CD4-positive, alpha-beta T cell treated with Interleukin-15 for 1 hour (primary cell): ENCODE data around the gene TBC1D2B.
"Not testable (repeated sequence)": the region's sequence is repeated elsewhere in the genome, so short reads cannot be mapped to it uniquely, and the experiment has no call there.

Source experiments
- DNase-seq: peaks from one replicate; pipeline ENCODE4 v3.0.0-alpha.2; 2020

The TBC1D2B gene

DNA sequence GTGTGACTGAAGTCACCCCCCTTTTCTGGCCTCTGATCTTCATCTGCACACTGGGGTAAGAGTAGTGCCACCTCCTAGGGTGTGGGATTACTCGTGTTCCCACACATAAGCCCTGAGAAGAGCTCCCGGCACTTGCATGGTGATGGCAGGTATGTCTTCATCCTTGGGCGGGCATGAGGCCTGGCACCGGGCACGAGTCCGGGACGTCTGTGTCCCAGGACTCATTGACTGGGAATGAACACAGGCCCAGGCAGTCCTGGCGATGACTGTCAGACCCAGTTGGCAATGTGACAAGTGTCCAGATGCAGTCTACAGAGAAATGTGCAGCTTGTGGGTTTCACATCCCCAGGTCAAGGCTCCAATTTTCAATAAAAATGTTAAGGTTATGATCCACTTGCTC, 78.9 kb downstream of the TBC1D2B start:
- DNase-seq = no peak

DNA sequence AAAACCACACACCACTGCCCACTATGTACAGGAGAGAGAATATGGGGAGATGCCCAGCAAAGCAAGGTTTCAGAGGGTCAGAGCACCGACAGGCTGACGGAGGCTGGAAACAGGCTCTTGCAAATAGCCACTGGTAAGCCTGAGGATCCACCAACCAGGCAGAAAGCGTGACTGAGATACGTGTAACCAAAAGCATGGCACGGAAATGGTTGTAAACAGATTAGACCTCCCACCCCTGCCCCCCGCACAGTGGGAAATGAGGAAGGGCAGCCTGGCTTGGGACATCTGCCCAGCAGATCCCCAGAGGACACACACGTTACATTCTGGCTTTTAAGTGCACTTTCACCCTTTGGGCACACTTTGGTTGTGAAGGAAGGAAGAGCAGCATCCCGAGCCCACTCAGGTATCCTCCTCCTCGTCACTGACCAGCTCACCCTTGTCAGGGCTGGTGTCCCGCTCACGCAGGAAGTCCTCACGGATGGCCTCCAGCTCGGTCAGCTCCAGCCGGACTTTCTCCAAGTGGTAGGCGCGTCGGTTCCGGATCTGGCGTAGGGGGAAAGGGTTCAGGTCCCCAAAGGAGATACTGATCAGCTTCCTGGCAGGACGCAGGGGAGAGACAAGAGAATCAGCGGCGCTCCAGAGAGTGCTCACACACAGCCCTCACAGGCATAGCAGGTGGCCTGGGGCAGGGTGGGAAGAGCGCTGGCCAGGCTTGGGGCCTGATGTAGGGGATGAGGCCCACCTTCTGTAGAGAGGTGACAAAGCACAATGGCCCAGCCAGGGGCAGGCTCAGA, 79.6 kb downstream of the TBC1D2B start:
- not testable (repeated sequence) for DNase-seq

DNA sequence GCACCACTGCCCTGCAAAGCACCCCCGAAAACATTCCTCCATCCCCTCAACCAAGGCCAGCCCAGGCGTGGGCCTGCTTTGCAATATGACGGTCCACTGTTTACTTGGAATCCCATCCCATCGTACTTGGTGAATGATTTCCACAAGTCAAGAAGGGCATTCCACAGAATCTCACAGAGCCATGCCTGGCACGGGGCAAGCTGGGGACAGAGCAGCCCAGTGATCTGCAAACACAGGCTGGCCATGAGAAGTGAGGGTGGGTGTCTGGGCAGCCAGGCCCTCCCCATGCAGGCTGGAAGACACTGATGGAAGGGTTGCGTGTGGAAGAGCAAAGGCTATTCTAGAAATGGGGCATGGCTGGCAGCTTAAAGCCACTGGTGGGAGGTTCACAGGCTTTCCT, 80.3 kb downstream of the TBC1D2B start:
- not testable (repeated sequence) for DNase-seq

DNA sequence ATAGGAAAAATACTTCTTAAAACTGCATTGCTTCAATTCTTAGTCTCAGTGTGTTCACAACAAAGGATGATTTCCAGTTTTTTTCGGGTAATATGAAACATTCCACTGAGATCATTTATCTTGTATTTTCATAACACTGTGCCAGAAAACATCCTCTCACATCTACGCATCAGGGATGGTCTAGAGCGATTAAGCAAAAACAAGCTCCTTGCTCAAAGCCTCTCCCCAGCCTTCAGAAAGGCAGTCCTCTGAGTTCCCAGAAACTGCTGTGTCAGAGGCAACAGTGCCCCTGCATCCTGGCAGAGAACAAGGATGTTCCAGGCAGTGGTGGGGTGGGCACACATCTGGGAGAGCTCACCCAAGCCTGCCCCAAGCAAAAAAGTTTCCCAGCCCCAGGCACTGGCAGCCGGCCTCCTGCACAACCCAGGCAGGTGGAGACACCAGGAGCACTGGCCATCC, 80.8 kb downstream of the TBC1D2B start:
- not testable (repeated sequence) for DNase-seq

DNA sequence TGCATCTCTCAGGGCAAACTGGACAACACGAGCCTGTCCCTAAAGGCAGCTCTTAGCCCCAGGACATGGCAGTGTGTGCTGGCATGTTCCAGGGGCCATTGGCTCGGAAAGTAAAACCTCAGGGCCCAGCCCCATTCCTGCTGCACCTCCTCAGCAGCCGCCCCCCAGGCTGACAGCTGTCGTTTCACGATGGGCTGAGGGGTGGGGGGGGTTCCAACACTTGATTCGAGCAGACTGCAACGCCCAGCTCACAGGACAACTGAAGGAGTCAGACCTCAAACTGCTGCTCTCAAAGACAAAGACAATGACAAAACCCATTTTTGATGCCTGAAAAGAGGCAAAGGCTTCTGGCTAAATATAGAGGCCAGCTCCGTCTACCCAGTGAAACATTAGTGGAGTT, 81.3 kb downstream of the TBC1D2B start:
- DNase-seq = not testable (repeated sequence)

DNA sequence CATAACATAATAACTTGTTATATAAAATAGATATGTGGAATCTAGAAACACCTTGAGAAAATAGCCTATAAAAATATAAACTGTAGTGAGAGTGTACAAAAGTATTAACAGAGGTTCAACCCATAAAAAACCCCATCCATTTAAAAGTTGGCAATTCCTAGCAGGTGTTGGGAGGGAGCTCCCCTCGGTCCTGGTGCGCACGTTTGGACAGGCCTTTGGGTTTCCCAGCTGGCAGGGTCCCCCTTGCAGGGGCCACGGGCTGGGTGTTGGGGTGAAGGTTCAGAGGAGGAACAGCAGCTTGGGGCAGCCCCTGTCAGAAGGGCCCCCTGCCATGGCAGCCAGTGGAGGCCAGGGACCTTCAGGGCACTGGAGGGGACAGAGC, 82.0 kb downstream of the TBC1D2B start:
- DNase-seq = not testable (repeated sequence)

DNA sequence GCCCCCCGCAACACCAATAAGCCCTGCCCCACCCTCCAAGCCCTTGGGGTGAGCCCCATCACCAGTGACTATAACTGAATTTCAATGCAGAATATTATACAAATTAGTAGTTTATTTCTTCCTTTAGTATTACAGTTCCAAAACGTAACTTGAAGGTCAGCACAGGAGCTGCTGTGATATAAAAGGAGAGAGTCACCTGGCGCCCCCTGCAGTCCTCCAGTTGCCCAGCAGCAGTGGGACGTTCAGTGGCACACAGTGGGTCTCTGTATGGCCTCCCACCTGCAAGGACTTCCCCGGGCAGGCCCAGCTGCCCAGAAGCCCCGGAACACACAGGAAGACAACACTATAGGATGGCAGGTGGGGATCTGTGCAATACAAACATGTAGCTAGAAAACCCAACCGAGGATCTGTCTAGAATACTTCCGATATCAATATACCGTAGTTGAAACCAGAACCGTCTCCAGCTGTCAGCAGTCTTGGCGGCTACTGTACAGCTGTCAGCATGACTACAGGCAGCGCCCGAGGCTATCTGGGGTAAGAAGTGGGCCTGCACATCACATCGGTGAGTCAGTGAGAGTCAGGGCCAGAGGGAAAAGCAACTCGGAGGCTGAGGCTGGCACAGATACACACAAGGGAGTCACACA, 82.5 kb downstream of the TBC1D2B start:
- not testable (repeated sequence) for DNase-seq

DNA sequence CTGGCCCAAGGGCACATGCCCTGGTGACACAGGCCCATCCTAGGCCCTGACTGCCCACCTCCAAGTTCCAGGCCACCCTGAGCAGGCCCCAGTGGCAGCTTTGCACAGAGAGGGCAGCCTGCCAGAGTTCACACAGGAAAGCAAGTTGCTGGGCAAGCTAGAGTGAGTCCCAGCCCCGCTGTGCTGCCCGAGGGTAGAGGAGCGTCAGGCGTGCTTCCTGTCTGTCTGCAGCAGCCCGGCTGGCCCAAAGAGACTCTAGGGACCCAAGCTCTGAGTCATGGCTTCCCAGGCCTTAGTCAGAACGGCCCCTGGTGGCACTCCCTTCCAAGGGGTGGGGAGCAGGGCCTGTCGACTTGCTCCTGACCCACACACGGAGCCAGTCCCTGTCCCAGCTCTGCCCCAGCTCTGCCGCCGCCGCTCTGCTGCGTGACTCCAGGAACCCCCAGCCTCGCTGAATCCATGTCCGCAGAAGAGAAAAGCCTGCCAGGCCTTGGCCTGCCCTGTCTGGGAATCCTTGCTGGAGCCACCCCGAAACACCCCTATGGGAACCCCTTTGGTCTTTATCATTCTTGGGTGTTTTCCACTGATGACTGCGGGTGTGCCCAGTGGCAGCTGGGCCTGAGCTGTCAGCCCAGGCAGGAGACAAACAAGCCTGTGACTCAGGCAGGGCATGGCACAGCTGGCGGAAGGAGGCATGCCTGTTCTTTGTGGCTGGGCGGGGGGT, 83.4 kb downstream of the TBC1D2B start:
- peak; percentile 54 for DNase-seq

DNA sequence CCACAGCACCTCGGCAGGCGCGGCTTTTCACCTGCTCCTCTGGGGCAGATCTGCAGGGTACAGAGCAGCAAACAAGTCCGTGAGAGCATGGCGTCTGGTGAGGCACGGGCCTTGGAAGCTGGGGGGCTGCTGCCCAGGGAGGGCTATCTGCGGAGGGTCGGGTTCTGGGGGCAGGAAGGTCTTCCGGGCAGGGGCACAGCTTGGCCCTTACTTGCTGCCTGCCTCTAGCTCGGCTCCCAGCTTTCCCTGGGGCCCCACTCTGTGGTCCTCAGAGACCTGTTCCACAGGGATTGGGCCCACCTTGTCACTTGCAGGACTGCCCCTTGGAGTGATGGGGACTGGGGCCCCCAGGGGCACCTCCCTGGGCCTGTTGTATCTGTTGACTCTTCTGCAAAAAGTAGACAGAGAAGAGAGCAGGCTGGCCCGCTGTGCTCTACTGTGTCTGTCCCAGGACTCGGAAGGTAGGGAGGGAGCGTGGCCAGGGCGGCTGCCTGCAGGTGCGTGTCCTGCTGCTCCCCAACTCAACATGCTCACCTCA, 84.1 kb downstream of the TBC1D2B start:
- no peak for DNase-seq

DNA sequence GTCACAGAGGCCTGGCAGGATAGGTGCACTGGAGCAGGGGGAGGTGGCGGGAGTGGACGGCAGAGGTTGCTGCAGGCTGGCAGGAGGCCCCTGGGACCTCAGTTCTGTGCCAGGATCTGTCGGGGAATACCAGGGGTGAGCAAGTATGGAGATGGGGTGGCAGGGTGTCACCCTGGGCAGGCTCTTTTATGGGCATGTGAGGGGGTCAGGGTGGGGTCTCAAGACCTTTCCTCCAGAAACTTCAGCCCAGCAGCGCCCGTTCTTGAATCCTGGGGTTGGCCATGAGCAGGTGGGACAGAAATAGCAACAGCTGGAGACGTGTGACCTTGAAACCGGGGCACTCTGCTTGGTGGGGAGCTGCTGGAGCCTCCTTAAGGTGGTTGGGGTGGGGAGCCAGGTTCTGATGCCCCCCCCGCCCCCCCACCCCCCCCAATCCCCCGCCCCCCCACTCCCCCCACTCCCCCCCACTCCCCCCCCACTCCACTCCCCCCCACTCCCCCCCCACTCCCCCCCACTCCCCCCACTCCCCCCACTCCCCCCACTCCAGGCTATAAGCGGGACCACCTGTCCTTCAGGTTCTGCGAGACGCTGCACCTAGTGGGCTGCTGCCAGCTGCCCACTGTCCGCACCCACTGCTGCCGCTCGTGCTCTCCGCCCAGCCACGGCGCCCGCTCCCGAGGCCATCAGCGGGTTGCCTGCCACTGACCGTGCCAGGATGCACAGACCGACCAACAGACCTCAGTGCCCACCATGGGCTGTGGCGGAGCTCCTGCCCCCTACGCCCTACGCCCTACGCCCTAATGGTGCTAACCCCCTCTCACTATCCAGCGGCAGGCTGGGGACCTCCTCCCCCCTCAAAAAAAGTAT, 84.9 kb downstream of the TBC1D2B start:
- DNase-seq = no peak

DNA sequence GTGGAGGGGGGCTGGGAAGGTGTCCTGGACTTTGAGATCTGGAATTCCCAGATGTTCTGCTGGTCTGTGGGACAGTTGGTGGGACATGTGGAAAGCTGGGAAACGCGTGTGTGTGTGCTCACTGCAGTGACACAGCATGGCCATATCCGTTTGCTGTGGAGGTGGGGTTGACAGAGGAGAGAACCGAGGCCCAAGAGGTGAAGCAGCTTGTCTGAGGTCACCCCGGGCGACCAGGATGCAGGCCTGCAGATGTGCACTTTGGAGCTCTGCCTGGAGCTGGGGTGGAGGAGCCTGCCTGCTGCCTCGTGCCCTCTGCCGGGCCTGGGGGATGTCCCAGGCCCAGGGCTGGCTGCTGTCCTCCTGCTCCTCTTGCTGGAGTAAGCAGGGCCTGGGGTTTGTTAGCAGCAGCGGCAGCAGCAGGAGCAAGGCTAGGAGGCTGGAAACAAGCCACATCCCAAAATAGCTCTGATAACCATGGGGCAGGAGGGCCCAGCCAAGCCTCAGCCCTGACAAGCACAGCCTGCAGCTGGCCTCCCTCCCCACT, 85.8 kb downstream of the TBC1D2B start:
- DNase-seq = not testable (repeated sequence)

DNA sequence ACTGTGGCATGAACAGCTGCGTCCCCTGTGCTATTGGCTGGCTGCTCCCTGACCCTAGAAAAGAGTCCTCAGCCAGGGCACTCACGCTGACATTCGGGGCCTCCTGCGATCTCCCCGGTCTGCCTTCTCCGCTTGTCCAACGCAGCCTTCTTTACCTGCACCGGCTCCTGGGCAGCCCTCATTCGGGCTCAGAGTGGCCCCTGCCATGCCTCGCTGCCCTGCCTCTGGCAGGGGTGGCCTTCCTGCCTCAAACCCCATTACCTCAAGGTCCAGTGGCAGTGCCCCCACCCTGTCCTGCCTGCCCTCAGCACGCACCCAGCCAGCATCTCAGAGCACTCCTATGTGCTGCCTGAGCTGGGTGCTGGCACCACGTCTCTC, 86.5 kb downstream of the TBC1D2B start:
- DNase-seq = no peak

DNA sequence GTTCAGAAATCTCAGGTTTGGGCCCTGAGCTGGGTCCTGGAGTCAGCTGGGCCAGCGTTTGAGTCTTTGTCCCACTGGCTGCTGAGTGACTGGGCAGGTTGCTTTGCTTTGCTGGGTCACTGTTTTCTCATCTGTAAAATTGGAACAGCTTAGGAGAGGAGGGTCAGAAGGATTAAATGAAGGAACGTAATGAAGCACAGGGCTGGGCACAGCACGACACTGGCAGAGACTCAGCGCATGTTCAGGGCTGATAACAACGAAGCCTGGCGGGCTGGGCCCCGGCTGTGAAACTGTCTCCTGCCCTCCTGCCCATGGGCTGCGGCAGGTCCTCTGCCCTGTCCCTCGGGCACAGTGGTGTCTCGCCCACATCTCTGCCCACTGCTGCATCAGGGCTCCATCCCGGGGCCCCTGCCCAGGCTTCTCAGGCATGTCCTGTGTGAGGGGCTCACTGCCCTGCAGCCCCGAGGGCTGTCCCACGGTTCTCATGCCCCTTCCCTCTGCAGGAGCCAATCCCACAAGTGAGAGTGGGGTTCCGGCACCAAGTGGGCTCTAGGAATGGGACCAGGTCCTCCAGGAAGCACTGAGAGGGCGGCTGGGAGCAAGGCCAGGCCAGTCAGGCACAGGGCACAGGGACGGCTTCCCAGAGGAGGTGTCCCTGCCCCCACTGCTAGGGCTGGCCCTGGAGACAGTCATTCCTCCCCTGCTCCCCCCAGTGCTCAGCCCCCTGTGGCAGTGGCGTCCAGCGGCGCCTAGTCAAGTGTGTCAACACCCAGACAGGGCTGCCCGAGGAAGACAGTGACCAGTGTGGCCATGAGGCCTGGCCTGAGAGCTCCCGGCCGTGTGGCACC, 88.0 kb downstream of the TBC1D2B start:
- no peak for DNase-seq

DNA sequence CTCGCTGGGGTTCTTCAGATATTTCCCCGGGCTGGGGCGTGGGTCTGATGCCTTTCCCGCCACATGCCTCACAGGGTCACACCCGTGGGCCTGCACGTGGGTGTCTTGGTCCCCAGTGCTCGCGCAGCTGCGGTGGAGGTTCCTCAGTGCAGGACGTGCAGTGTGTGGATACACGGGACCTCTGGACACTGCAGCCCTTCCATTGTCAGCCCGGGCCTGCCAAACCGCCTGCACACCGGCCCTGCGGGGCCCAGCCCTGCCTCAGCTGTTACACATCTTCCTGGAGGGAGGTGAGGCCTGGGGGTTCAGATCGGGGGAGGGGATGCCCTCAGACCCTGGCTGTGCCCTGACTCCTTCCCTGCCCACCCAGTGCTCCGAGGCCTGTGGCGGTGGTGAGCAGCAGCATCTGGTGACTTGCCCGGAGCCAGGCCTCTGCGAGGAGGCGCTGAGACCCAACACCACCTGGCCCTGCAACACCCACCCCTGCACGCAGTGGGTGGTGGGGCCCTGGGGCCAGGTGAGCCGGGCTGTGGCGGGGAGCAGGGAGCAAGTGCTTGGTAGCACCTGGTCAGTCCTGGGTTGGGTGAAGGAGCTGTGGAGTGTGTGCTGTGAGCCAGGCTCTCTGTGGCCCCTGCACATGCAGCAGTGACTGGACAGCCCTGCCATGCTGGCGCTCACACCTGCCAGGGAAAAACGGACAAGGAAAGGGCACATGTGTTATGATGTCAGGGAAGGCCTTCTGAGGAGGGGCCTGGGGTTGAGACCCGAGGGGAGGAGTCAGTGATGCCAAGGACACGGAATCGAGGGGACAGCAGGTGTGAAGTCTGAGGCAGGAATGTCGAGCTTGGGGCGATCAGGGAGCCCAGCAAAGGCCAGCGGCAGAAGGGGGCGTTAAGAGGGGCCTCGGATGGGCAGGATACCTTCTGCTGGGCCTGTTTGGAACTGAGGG, 88.9 kb downstream of the TBC1D2B start:
- DNase-seq = no peak

DNA sequence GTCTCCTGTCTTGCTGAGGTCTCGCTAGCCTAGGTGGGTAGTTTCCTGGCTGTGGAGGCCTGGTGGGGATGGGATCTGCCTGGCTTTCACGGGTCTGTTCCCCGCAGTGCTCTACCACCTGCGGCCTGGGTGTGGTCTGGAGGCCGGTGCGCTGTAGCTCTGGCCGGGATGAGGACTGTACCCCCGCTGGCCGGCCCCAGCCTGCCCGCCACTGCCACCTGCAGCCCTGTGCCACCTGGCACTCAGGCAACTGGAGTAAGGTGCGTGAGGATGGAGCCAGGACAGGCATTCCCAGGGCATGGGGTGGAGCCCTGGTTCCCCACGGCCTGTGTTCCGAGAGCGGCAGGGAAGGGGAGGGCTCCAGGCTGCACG, 89.8 kb downstream of the TBC1D2B start:
- not testable (repeated sequence) for DNase-seq

DNA sequence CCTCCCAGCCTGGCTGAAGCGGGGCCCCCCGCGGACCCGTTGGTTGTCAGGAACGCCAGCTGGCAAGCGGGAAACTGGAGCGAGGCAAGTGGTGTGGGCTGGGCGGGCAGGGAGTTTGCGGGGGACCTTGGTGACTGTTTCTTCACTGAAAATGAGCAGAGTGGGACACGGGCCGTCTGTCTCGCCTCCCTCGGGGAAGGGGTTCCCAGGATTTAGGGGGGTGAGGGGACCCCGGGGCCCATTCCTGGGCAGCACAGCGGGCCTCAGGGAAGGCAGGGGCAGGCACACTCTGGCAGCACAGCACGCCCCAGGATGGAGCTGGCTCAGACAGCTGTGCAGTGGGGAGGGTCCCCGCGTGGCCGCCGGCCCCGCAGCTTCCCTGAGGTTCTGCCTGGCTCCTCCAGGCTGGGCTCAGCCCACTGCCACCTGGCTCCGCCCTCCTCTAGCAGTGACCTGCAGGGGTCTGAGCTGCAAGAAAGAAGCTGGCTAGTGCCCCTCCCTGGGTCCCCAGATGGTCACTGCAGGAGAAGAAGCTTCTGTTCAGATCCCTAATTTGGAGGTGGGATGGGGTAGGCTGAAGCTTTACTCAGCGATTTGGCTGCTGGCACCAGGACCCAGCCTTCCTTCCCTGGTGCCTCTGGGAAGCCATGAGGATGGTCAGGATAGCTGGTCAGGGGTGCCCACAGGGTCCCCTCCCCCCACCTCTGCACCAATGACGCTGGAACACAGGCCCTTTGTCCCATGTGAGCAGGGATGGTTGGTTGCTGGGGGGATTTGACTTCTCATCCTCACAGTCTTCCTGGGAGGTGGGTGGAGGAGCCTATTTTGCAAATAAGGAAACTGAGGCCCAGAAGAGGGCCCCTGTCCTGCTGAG, 90.4 kb downstream of the TBC1D2B start:
- no peak for DNase-seq

DNA sequence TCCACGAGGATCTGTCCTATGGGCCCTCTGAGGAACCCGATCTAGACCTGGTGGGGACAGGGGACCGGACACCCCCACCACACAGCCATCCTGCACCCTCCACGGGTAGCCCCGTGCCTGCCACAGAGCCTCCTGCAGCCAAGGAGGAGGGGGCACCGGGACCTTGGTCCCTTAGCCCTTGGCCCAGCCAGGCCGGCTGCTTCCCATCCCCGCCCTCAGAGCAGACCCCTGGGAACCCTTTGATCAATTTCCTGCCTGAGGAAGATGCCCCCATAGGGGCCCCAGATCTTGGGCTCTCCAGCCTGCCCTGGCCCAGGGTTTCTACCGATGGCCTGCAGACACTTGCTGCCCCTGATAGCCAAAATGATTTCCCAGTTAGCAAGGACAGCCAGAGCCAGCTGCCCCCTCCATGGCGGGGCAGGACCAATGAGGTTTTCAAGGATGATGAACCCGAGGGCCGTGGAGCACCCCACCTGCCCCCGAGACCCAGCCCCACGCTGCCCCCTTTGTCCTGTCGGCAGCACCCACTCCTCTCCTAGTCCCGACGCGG, 91.5 kb downstream of the TBC1D2B start:
- DNase-seq = no peak

DNA sequence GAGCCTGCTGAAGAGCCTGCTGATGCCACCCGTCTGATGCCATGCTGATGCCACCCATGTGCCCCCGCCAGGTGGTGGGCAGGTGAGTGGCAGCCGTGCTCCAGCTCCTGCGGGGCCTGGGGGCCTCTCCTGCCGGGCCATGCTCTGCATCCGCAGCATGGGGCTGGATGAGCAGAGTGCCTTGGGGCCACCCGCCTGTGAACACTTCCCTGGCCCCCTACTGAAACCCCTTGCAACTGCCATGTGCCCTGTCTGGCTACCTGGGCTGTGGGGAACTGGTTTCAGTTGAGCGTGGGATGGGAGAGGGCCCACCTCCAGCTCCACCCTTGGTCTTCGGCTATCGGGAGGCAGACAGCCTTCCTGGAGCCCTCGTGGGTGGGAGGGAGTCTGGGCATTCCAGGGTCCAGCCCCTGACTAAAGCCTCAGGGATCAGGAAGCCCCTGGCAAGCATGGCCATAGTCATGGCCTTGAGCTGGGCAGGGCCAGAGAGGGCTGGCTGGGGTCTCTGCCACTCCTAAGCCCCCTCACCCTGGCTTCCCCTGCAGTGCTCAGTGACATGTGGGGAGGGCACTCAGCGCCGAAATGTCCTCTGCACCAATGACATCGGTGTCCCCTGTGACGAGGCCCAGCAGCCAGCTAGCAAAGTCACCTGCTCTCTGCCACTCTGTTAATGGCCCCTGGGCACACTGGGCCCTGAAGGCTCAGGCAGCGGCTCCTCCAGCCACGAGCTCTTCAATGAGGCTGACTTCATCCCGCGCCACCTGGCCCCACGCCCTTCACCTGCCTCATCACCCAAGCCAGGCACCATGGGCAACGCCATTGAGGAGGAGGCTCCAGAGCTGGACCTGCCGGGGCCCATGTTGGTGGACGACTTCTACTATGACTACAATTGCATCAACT, 92.2 kb downstream of the TBC1D2B start:
- no peak for DNase-seq
